Limb (tissue), 2 donors: ENCODE data around the gene AGBL1.
"Not testable (repeated sequence)": the region's sequence is repeated elsewhere in the genome, so short reads cannot be mapped to it uniquely, and the experiment has no call there.

Experiments used
- DNase-seq, 2 donors: peaks; one replicate each; pipeline ENCODE4 v3.0.0-alpha.2; 2016; ENCODE audit errors: extremely low spot score in 2 of 2

The AGBL1 gene

GRCh38 chr15:86857701-86858100 is 778.0 kb downstream of the AGBL1 start:
- no peak for DNase-seq

- DNase-seq: no peak
Measured at GRCh38 chr15:86863226-86863915, 783.7 kb downstream of the AGBL1 start.

DNA sequence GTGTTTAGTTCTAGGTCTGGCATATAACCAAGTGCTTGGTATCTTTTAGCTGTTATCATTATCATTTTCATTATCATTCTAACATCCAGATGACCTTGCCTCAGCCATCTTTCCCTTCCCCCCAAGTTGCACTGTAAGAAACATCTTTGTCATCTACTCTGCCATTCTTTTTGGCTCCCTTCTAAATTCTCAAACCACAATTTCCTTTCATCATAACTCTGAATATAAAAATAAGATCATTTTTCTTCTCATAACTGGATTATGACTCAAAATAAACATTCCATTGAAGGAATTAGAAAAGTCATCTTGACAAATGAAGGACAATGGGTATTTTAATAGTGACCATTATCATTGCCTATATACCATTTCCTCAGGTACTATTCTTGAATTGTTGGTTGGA is 786.2 kb downstream of the AGBL1 start:
- no peak for DNase-seq

DNA sequence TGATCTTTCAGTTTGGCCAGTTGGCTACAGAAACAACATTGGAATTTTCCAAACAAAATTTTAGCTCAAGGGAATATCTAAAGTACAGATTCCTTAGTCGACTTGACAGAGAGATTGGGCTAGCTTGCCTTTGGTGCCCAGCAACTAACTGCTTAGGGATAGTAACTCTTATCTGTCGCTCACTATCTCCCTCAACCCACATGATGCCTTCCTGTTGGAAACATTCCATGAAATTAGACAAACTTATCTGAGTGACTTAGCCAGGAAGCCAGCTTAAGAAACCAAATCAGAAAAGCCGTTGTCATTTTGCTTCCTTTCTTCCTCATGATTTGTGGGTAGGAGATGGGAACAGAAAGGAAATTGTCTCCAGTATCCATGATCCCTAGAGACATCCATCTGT is 791.2 kb downstream of the AGBL1 start:
- no peak for DNase-seq

DNA sequence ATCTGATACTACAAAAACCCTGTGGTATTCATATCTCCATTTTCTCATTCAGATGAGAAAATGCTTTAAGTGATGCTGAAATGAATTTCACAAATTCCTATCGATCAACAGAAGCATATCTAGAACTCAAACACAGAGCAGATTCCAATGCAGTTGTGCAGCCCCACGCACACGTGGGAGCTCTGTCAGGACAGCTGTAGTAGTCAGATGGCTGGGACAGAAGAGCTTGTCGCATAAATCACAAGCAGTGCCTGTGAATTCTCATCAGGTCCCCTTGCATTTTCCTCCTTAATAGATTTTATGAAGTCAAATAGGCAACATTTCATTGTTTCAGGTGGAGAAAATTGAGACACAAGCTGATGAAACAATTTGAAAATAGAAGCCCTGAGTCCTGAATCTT is 792.3 kb downstream of the AGBL1 start:
- no peak for DNase-seq

DNA sequence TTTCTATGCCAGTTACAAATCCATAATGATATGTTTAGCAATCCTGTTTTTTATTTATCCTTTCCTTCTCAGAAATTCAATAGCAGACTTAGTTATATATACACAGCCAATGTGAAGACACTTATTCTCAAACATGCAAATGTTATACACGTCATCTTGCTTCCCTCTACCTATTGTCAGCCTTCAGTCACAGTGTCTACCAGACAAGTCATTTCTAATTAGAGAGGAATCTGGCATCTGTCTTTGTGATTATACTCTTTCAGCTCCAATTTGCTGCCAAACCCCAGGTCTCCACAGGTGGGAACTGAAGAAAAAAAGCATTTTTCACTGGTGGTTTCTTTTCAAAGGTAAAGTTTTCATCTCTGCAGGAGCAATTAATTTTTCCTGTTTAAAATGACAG is 793.1 kb downstream of the AGBL1 start:
- no peak for DNase-seq

DNA sequence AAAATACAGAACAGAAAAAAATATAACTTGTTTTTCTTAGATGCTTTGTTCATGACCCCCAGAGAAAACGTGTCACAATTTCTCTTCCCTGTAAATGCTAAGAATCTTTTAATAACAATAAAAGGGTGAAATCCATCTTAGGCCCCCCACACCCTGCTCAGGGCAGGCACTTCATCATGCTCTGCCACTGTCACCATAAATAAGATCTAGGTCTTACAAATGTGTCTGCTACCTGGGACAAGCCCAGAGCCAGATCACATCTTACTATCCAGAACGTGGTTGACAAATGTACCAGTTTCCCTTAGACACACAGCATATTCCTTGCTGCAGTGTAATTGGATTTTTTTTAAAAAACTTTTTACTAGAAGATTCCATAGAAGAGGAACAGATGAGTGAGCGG is 795.4 kb downstream of the AGBL1 start:
- DNase-seq: no peak

DNA sequence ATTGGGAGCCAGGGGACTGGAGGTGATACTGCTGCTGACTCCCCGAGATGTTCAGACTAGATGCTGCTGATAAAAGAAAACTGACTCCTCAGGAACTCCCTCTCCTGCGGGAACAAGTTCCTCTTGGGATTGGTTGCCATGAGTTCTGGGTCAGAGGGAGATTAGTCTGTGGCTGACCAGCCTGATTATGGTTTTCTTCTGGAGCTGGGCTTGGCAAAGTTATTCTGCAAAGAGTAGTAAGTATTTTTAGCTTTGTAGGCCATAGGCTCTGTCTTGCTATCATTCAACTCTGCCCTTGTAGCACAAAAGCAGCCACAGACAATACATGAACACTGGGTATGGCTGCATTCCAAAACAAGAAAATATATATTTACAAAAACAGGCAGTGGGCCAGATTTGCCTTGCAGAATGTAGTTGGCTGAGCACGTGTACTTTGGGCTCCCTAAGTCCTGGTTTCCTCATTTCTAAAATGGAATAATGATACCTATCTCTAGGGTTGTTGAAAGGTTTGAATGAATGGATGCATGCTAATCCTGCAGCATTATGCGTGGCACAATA is 796.8 kb downstream of the AGBL1 start:
- DNase-seq: no peak

- DNase-seq: no peak
Measured at GRCh38 chr15:86877171-86877631, 797.5 kb downstream of the AGBL1 start.

DNA sequence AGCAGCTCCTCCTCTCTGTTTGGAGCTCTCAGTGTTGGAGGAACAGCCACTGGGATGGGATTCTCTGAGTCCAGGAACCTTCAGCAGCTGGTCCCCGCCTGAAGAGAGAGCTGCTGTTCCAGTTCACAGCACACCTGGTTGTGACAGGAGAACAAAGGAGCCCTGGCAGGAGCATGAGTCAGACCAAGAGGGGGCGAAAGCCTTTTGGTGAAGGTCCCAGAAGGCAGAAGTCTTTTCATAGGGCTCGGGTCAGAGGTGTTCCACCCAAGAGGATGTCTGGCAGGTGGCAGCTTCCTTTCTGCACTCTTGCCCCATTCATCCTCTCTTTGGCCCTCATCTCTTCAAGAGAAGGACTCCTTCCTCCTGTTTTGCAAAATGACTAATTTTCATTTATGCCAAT is 799.2 kb downstream of the AGBL1 start:
- DNase-seq: not testable (repeated sequence)

GRCh38 chr15:86879250-86880229 is 799.9 kb downstream of the AGBL1 start:
- no peak for DNase-seq

DNA sequence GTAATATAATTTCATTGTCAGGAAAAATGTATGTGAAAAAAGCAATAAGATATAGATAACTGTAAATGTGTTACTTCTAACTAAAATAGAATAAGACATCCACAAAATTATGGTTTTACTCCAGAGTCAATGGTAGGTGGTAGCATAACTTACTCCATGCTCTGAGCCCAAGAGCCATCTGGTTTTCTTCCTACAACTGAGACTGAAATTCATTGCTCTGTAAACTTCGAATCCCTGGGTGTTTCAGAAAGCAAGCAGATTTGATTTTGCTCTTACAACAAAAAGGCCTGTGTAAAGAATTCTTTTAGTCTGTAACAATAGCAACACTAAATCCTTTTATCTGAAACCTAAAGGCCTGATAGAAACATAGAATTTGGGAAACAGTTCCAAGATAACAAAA is 805.9 kb downstream of the AGBL1 start:
- DNase-seq: no peak

DNA sequence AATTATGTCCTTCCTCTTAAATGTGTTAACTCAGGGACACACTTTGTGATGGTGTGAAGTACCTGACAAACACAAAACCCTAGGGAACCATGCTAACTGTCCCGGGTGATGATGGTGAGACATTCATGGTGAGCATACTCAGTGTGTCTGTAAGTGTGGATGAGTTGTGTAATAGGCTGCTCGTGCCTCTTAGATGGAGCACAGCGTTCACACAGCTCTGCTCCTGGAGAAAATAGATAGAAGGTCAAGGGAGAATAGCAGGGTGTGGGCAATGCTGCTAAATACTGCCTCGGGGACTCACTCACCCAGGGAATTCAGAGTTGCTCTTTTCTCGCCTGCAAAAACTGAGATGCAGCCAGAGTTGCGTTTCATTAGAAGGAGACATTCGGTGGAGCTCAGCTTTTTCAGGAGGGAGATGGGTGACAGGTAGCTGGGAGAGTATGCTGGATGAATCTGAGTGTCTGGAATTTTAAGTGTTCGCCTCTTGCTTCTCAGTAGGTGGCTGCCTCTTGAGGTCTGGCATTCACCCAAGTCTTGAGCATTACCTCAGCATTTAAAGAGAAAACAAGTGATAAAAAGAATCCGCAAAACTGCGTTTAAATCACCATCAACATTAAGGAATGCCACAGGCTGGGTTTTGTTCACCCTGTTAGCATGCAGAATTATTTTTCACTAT is 813.2 kb downstream of the AGBL1 start:
- DNase-seq: no peak

- DNase-seq: no peak
Measured at GRCh38 chr15:86894269-86894668, 814.6 kb downstream of the AGBL1 start.

DNA sequence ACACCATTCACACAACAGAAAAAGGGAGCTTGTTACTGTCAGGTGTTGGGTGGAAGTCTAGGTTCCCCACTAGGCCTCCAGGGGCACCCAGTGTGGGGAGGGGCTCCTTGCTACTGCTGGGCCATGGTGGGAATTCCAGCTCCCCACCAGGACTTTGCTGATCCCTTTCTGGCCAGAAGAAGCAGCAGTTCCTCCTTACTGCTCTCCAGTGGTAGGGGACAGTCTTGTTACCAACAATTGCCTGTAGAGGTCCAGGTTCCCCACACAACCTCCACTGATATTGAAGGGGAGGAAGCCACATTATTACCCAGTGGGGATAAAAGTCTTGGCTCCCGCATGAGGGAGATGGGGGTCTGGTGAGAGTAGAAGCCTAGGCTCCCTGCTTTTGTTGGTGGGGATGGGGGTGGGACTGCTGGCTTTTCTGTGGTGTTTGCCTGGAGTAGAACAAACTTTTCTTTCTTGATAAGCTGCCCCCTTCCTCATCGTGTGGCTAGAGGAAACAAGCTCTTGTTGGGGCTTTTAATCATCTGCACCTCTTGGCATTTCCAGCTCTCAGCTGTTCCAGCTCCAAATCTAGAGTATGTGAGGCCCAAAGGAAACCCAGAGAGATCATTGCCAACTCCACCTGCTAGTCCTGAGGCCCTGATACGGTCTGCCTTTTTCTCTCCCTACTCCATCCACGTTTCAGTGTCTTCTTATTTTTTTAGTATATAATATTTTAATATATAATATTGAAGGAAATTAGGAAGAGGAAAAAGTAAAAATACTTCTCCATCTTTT is 824.2 kb downstream of the AGBL1 start:
- DNase-seq: no peak

DNA sequence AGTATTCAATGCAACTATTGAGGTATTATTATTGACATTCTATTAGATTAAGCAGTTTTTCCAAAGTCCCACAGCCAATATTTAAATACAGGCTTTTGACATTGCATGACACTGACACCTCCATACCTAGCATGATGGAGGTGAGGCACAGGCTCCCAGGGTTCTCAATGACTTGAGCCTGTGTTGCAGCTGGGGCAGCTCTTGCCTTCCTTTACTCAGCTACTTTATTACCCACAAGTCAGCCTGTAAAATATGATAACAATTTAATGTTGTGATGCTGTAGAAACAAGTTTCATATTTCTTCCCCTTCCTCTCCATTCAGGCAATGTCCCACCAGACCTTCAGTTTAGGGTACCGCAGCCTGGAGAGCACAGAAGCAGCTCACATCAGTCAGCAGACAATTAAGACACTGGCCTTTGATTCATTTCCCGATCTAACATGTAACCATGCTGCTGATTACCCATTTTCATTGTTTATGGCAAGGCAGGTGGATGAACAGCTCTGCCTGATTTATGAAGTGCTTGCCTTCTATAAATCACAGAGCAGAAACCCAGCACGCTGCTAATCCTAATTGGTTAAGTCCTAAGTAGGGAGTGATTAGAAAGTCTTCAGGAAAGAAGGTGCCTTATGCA is 826.1 kb downstream of the AGBL1 start:
- DNase-seq: no peak

- no peak for DNase-seq
Measured at GRCh38 chr15:86906376-86906775, 826.7 kb downstream of the AGBL1 start.

DNA sequence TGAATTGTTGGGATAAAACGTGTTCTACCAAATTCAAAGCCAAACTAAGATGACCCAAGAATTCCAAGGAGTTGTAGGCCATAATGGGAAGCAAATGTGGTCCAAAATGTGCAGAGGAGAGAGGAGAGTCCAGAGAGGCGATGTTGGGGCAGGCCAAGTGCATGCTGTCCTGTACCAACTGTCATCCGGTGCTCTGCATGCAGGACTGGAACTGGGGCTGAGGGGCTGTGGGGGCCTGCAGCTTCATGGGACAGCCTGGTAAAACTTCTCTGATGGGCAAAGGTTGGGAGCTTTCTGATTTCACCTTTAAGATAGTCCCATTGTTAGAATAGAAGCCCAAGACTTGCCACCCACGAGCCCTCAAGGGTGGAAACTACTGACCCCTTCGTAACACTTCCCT is 831.4 kb downstream of the AGBL1 start:
- DNase-seq: no peak

DNA sequence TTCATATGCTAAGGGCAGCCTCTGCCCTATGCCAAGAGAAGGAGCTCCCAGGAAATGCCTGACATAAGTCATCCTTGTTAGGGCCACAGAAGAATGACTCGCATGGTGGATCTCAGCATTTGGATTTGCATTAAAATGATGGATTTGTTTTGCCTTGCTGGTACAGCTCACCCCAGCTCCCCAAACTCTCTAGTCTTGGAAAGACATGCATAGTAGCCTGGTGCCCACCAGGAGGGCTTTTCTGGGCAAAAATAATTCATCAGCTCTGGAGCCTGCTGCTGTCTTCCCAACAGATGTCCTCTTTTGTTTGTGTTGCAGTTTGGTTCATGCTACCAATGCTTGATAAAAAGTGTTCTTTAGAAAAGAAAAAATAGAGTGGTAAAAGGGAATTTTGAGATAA is 833.0 kb downstream of the AGBL1 start:
- DNase-seq: no peak

- peak; percentile 33 to 38 for DNase-seq
Measured at GRCh38 chr15:86915811-86916331, 836.2 kb downstream of the AGBL1 start.
